ENCODE data around the gene ZFP42.

- TF ChIP-seq EZH2 (IDR thresholded peaks at IDR 0.05; ENCODE audit: borderline replicate concordance) (no peak), CTCF (IDR thresholded peaks at IDR 0.05; ENCODE audit: poor library complexity) (no peak), EZH2phosphoT487 (IDR thresholded peaks at IDR 0.05; ENCODE audit: low read depth, severe bottlenecking, unreplicated experiment) (no peak)
Observed at GRCh38 chr4:188043154-188043553, 47.6 kb downstream of the ZFP42 start.

Data from hepatocyte (in vitro differentiated cells).